Measurements from ENCODE around the gene CBARP. TPM values are rescaled to one million over a fixed set of nuclear protein-coding genes. Genes with fewer than 3 reads are reported as not detected.

CBARP gene
- total and polyA plus RNA-seq, 2 donors (not counting 3 experiments of a cell fraction or from before 2014, with no cell fraction given), result 3.5 to 9.2 TPM

GRCh38 chr19:1285737-1286360 lies 48.0 kb upstream of the CBARP start, which contains the start of gene EFNA2:
EFNA2 (plus strand) TSS chr19:1285873; CDS start chr19:1286169, 296 bp downstream.
- H3K4me3 ChIP-seq (replicated peaks in 1 of 3; ENCODE audit: insufficient read depth in 1 of 3, low read depth in 1 of 3, low read length in 3 of 3), result peak within 1 kb of the TSS in 1 of 3 experiments; percentile 18
- no peaks in the 10 kb centered on the region for H3K9me1 ChIP-seq (replicated peaks; ENCODE audit: control insufficient read depth, extremely low read depth, insufficient read depth, low read length)
- no peaks in the 10 kb centered on the region for H4K20me1 ChIP-seq (replicated peaks; ENCODE audit: control insufficient read depth, extremely low read depth, insufficient read depth, low read length)
- intact Hi-C loops (cut with micrococcal nuclease) (no loop called here), dilution Hi-C loops (cut with MboI; ENCODE audit: extremely low pct_ligation_motif_present, low sequenced_read_pairs) (no loop called here)
- H3K27me3 ChIP-seq (ENCODE audit: control insufficient read depth in 2 of 2, insufficient read depth in 2 of 2, low read length in 2 of 2), result peaks cover 8 to 20% of the 10 kb centered on the region in 2 experiments
- H3K9ac ChIP-seq (replicated peaks; ENCODE audit: extremely low read depth, insufficient read depth, low read length), result no peak within 1 kb of the TSS
- ChIA-PET CTCF (no interaction called here), POLR2A (no interaction called here)
- FAIRE-seq (no peak), DNase-seq (ENCODE audit: low read depth, low spot score) (no peak)
- no TSS peak for BruUV-seq (replicated peaks)
- TF ChIP-seq EZH2 (IDR thresholded peaks at IDR 0.05; ENCODE audit: borderline replicate concordance, low read depth, low read length, severe bottlenecking), result no peak
- no peak for TF ChIP-seq FOS (IDR thresholded peaks at IDR 0.05; ENCODE audit: borderline replicate concordance, insufficient read depth, low read length)
- TF ChIP-seq JUN (IDR thresholded peaks at IDR 0.05; ENCODE audit: borderline replicate concordance, insufficient read depth, insufficient read length, low read depth), result no peak
- TF ChIP-seq POLR2AphosphoS5 (IDR thresholded peaks at IDR 0.05; ENCODE audit: insufficient read depth, low read depth, low read length), result no peak
- no peak within 1 kb of the TSS for H3K4me2 ChIP-seq (ENCODE audit: insufficient read depth, low read length)
- H3K79me2 ChIP-seq (ENCODE audit: control insufficient read depth, insufficient read depth, low read length), result no peaks in the 10 kb centered on the region
- H3K4me1 ChIP-seq (ENCODE audit: control insufficient read depth, extremely low read depth, insufficient read depth, low read length), result no peaks in the 10 kb centered on the region
- H2AFZ ChIP-seq (ENCODE audit: low read depth, low read length), result no peak within 1 kb of the TSS
- H3K36me3 ChIP-seq (ENCODE audit: control insufficient read depth in 2 of 2, extremely low read depth in 1 of 2, insufficient read depth in 2 of 2, low read length in 2 of 2), result no peaks in the 10 kb centered on the region
- no peak within 1 kb of the TSS for H3K27ac ChIP-seq (ENCODE audit: insufficient read depth, low read depth, low read length)
- H3K9me3 ChIP-seq (replicated peaks; ENCODE audit: control insufficient read depth, insufficient read depth, low read length), result no peaks in the 10 kb centered on the region

GRCh38 chr19:1284979-1285736 lies 47.4 kb upstream of the CBARP start:
- TF ChIP-seq FOS (IDR thresholded peaks at IDR 0.05; ENCODE audit: borderline replicate concordance, insufficient read depth, low read length) (no peak), CTCF (IDR thresholded peaks at IDR 0.05; ENCODE audit: extremely low read depth in 1 of 2, insufficient read depth in 1 of 2, low read depth in 1 of 2, low read length in 2 of 2) (no peak), EZH2 (IDR thresholded peaks at IDR 0.05; ENCODE audit: borderline replicate concordance, low read depth, low read length, severe bottlenecking) (peak; percentile 61), JUN (IDR thresholded peaks at IDR 0.05; ENCODE audit: borderline replicate concordance, insufficient read depth, insufficient read length, low read depth) (no peak)
- POLR2A ChIA-PET, result no interaction called here
- H3K9me3 ChIP-seq (replicated peaks; ENCODE audit: control insufficient read depth, insufficient read depth, low read length), result no peaks in the 10 kb centered on the region
- H3K27ac ChIP-seq (ENCODE audit: insufficient read depth, low read depth, low read length), result no peak overlapping the region
- H3K4me3 ChIP-seq (replicated peaks in 1 of 3; ENCODE audit: insufficient read depth in 1 of 3, low read depth in 1 of 3, low read length in 3 of 3), result no peak overlapping the region
- CTCF ChIA-PET, result interaction anchor here (1.7 kb wide), 1 partner anchor 87 kb away, joined by 5 read pairs; no protein-coding TSS in a partner anchor
- no peaks in the 10 kb centered on the region for H3K79me2 ChIP-seq (ENCODE audit: control insufficient read depth, insufficient read depth, low read length)
- no peak overlapping the region for H2AFZ ChIP-seq (ENCODE audit: low read depth, low read length)
- dilution Hi-C loops (cut with MboI; ENCODE audit: extremely low pct_ligation_motif_present, low sequenced_read_pairs) (no loop called here), intact Hi-C loops (cut with micrococcal nuclease) (loop anchor here (5.0 kb wide), 1 partner anchor 227 kb away; the partner anchor contains the start of gene ADAMTSL5)
- peaks cover 8 to 20% of the 10 kb centered on the region in 2 experiments for H3K27me3 ChIP-seq (ENCODE audit: control insufficient read depth in 2 of 2, insufficient read depth in 2 of 2, low read length in 2 of 2)
- no peak overlapping the region for H3K9ac ChIP-seq (replicated peaks; ENCODE audit: extremely low read depth, insufficient read depth, low read length)
- BruUV-seq (replicated peaks), result no TSS peak
- no peaks in the 10 kb centered on the region for H3K4me1 ChIP-seq (ENCODE audit: control insufficient read depth, extremely low read depth, insufficient read depth, low read length)
- FAIRE-seq (no peak), DNase-seq (ENCODE audit: low read depth, low spot score) (no peak)
- H3K36me3 ChIP-seq (ENCODE audit: control insufficient read depth in 2 of 2, extremely low read depth in 1 of 2, insufficient read depth in 2 of 2, low read length in 2 of 2), result no peaks in the 10 kb centered on the region
- no peaks in the 10 kb centered on the region for H4K20me1 ChIP-seq (replicated peaks; ENCODE audit: control insufficient read depth, extremely low read depth, insufficient read depth, low read length)
- H3K4me2 ChIP-seq (ENCODE audit: insufficient read depth, low read length), result no peak overlapping the region
- H3K9me1 ChIP-seq (replicated peaks; ENCODE audit: control insufficient read depth, extremely low read depth, insufficient read depth, low read length), result no peaks in the 10 kb centered on the region
